GM12801 (cell line): ENCODE results near the gene SEMA4D.

Experiments used
- TF ChIP-seq, protein P1 (sequence below): IDR thresholded peaks from one replicate; pipeline ENCODE4 v1.5.1; 2011; ENCODE audit warnings: control low read depth; ENCODE audit not compliant: insufficient read length; ENCODE audit errors: extremely low read depth

The SEMA4D gene

DNA sequence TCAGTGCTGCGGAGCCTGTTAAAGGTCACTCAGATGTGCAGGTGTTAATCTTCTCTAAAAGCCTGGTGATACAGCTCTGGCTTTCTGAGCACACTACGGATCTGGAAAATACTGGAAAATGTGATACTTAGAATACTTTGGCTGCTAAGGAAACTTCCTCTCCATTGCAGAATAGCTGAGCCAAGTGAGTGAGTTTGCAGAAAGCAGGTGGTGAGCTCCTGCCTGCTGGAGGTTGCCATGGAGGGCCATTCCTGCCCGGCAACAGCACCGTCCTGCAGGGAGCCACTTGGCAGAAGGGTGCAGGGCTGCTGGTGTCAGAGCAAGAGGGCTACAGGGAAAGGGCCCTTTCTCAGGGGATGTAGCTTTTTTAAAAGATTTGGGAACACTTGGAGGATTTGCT is 138.9 kb downstream of the SEMA4D start:
- TF ChIP-seq, protein P1, sequence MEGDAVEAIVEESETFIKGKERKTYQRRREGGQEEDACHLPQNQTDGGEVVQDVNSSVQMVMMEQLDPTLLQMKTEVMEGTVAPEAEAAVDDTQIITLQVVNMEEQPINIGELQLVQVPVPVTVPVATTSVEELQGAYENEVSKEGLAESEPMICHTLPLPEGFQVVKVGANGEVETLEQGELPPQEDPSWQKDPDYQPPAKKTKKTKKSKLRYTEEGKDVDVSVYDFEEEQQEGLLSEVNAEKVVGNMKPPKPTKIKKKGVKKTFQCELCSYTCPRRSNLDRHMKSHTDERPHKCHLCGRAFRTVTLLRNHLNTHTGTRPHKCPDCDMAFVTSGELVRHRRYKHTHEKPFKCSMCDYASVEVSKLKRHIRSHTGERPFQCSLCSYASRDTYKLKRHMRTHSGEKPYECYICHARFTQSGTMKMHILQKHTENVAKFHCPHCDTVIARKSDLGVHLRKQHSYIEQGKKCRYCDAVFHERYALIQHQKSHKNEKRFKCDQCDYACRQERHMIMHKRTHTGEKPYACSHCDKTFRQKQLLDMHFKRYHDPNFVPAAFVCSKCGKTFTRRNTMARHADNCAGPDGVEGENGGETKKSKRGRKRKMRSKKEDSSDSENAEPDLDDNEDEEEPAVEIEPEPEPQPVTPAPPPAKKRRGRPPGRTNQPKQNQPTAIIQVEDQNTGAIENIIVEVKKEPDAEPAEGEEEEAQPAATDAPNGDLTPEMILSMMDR = no peak

DNA sequence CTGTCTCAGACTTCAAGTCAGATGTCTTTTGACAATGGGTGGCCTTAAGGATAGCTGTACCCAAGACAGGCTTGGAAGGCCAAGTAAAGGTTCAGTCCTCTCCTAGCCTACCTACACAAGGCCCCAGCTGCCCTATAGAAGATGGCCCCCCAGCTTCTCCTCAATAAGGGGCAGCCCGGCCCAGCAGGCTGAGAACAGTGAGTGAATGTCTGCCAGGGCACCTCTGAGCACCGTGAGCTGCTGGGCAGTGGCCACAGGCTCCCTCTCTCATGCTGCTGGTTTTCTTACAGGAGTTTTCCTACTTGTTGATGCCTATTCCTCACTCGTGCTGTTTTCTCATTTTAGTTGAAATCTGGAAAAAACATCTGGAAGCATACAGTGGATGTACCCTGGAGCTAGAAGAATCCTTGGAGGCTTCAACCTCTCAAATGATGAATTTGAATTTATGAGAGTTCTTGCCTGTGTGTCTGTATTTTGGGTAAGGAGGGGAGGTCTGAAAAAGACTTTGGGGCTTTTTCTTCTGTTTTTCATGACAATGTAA is 139.5 kb downstream of the SEMA4D start:
- TF ChIP-seq, protein P1 = no peak

DNA sequence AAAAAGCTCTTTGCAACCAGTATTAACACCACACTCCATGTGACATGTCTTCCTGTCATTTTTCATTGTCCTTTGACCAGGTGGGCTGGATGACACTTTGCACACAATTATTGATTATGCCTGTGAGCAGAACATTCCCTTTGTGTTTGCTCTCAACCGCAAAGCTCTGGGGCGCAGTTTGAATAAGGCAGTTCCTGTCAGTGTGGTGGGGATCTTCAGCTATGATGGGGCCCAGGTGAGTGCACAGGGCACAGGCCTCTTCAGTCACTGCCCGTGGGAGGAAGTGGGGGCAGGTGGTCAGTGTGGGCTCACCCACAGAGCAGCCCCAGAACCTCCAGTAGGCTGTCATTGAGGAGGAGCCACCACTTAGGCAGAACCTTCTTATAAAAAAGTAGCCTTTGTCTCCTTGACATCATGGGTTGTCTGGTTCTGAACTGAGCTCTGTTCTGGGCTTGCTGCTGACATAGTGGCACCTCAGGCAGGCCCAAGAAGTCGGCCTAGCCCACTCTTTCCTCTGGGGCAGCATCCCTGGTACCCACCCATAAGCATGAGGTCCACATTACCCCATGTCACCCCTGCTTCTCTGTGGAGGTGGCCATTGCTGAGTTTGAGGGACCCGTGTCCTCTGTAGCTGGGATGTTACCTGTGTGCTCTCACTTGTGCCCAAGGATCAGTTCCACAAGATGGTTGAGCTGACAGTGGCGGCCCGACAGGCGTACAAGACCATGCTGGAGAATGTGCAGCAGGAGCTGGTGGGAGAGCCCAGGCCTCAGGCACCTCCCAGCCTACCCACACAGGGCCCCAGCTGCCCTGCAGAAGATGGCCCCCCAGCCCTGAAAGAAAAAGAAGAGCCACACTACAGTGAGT is 140.3 kb downstream of the SEMA4D start:
- TF ChIP-seq, protein P1 = no peak

DNA sequence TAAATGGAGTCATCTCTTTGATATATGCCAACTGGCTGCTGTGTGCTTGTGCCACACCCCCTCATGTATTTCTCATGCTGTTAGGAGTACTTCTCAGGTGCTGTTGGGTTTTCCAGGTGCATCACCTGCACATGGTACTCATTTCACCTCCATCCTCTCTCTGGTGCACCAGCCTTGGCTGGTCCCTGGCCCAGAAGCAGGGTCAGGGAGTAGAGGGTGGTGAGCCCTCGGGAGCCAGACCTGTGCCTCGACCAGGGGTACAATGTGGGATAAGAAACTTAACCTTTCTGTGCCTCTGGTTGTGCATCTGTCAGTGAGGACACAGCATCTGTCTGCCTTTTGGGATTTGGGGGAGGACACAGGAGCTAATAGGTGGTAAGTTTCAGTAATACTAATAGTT is 141.1 kb downstream of the SEMA4D start:
- TF ChIP-seq, protein P1 = no peak

DNA sequence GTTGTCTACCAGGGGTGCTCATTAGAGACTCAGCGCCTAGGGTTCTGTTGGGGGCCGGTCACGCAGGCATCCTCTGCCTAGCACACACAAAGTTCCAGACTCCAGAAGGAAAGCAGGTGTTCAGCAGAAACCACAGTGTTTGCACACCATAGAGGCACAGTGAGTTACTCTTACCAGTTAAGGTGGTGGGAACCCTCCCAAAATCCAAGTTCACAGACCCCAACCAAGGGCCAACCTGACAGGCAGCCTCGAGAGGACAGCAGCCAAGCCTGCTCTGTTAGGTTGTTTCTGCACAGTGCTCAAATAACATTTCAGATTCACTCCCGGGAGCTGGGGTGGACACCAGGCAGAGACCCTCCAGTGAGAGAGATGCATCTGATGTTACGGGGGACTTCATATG is 143.4 kb downstream of the SEMA4D start:
- TF ChIP-seq, protein P1 = no peak

DNA sequence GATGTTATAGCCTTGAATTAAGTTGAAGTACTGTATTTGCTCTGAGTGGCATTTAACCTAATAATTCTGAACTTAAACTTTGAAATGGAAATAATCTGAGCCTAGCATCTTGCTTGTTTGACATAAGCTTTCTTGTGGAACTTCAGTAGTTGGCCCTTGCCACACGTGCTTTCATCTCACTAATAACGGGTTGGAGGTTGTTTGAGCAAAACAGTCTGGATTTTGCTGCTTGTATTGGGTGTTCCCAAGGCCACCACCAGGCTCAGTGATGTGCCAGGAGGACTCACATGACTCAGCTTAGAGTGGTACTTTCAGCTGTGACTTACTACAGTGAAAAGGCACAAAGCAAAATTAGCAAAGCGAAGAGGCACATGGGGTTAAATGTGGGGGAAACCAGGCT is 143.9 kb downstream of the SEMA4D start:
- TF ChIP-seq, protein P1 = no peak

DNA sequence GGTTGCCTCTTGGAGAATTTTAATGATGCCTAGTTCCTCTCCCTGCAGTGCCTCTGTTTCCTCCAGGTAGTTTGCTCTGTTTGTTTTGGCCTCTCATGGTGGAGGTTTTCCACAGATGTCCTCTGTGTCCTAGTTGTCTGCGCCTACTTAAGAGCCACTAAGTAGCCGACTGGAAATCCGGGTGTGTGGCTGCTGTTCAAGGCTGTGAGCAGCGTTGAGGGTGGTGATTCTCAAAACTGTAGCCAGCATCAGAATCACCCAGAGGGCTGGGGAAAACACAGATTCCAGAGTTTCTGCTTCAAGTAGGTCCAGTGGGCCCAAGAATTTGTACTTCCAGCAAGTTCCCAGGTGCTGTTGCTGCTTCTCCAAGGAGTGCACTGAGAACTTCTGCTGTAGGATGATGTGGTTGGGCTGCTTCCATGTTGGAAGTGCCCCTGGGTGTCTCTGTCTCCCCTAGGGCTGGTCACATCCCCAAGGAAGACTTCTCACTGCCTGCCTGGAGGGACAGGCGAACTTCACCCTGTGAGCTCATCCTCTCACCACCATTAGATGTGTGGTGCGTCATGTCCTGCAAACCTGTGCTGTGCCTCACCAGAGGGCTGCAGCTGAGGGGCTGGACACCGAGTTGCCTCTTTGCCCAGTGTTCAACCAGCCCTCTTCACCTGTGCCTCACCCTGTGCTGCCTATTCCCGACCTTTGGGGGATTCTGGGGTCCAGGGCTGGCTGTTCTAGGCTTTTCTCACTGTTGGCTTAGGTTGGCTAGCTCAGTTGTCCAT is 144.9 kb downstream of the SEMA4D start:
- TF ChIP-seq, protein P1 = no peak
